K562 treated with DMSO at 1 percent for 4 hours (cell line): ENCODE data around the gene SNX1. TPM values are rescaled to one million over a fixed set of nuclear protein-coding genes. Genes with fewer than 3 reads are reported as not detected.

ENCODE experiments used
- total RNA-seq: library from RNA; unstranded; fragments of 300-600 nt; gene quantifications from 2 replicates; pipeline ENCODE4 v1.2.3, GENCODE V29; 2022; ENCODE audit not compliant: insufficient read depth

The SNX1 gene
- total RNA-seq, result 45.4 and 74.6 TPM in 2 replicates

DNA sequence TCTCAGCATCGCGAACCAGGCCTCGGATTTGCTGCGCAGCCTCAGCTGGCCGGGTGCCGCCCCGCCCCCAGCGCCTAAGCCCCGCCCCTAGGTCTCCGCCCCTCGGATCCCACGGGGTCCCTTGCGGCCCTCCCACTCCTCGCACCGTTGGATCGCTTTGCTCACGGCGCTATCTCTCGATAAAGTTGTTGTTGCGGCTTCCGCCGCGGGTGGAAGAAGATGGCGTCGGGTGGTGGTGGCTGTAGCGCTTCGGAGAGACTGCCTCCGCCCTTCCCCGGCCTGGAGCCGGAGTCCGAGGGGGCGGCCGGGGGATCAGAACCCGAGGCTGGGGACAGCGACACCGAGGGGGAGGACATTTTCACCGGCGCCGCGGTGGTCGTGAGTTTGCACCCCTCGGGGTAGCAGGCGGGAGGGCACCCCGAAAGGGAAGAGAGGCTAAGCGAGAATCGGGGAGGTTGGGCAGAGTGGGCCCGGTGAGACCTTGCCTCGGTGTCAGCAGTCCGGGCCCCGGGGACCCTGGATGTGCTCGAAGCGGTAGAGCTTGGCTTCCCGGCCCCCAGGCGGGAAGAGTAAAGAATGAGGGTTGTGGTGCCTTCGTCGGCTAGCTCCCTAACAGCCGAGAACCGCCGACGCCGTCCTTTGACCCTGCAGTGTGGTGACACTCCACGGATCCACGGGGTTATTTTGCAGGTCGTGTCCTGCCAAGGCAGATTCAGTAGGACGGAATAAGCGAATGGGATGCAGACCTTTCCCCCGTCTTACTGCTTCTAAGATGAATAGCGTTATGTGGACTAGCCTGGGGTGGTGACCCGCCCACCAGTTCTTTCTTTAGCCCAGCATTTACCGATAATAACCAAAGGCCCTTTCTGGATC is at the start of gene SNX1:
SNX1 (plus strand) TSS at position 188 of the 873 bp plus-strand sequence; CDS start at position 220, 32 bp downstream.

GRCh38 chr15:64046421-64047153 is 49.2 kb upstream of the SNX1 start, which contains the start of gene DAPK2:
Gene DAPK2 (minus strand): TSS chr15:64046485. CDS start chr15:64040261, 6,224 bp downstream.

DNA sequence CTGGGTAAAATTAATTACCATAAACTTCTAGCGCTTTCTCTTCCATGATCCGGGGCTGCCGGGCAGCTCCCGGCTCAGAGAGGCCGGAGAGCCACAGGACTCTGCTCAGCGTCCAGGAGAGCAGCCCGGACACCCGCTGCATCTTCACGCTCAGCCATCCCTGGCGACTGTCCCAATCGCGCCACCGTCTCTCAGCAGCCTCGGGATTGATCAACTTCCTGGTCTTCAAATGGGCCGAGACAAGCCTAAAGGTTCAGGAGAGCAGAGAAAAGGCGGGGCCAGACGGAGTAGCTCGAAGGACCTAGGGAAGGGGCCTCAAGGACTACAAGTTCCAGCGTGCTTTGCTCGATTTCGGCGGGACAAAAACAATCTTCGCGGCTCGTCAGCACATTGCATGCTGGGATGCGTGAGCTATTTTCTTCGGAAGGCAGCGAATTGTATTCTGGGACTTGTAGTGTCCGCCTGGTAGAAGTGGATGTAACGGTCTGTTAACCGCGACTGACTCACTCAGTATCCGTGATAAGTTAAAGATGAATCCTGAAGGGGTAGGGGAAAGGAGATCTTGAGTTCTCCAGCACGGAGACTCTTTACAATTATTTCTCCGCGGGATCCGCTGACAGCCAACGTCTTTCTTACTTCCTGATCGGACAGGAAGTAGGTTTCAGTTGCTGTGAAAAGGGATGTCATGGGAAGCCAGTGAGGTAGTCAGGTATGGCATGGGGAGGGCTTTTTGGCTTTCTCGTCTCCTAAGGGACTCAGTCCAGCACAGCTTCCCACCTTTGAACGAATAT is 2.0 kb upstream of the SNX1 start, which contains the start of gene CIAO2A:
CIAO2A (minus strand) TSS at position 212 of the 791 bp plus-strand sequence; CDS start at position 142, 70 bp downstream.

DNA sequence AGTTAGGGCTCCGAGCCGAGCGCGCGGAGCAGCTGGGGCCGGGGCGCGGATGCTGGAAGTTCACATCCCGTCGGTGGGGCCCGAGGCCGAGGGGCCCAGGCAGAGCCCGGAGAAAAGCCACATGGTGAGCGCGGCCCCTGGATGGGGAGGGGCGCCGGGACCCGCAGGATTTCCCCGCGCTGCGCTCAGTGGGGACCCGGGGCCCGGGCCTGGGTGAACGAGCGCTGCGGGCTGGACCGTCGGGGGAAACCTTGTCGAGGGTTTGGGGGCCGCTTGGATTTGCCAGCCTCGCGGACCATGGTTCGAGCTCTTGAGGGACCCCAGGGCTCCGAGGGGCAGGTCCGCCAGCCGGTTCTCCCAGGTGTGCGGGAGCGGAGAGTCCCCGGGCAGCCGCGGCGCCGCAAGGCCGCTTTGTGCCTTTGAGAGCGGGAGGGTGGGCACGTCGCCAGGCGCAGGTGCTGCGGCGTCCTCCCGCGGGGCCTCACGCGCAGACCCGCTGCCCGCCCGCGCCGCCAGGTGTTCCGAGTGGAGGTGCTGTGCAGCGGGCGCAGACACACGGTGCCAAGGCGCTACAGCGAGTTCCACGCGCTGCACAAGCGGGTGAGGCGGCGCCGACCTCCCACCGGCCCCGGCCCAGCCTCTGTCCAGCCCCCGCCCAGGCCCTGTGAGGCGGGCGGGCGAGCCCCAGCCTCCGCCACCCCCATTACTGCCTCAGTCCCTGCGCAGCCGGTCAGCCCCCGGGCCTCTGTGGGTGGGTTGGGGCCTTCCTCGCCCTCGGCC is 56.1 kb downstream of the SNX1 start, which contains the start of gene SNX22:
SNX22 (plus strand) TSS at position 5 of the 780 bp plus-strand sequence; CDS start at position 50, 45 bp downstream.

GRCh38 chr15:64162869-64163658 is 67.3 kb downstream of the SNX1 start, which contains the start of gene PPIB:
Gene PPIB (minus strand): TSS chr15:64163022. CDS start chr15:64162986, 36 bp downstream.

Other genes starting within 250 kb of the SNX1 start
- gene DAPK2, start 49.5 kb upstream of the SNX1 start, total RNA-seq, result 3.7 and 6.5 TPM in 2 replicates
- gene CIAO2A, start 2.1 kb upstream of the SNX1 start, total RNA-seq, result 115 and 142 TPM in 2 replicates
- 0.80 and 0.98 TPM in 2 replicates for gene SNX22, start 55.7 kb downstream of the SNX1 start, total RNA-seq
- gene PPIB, start 67.0 kb downstream of the SNX1 start, total RNA-seq, result 507 and 567 TPM in 2 replicates